ENCODE data around the gene UGT1A6. TPM values are rescaled to one million over a fixed set of nuclear protein-coding genes. Genes with fewer than 3 reads are reported as not detected.
"Not testable (repeated sequence)": the region's sequence is repeated elsewhere in the genome, so short reads cannot be mapped to it uniquely, and the experiment has no call there.

The UGT1A6 gene
- polyA plus RNA-seq, 3 donors, result 3.6 to 6.2 (median 4.5) TPM

DNA sequence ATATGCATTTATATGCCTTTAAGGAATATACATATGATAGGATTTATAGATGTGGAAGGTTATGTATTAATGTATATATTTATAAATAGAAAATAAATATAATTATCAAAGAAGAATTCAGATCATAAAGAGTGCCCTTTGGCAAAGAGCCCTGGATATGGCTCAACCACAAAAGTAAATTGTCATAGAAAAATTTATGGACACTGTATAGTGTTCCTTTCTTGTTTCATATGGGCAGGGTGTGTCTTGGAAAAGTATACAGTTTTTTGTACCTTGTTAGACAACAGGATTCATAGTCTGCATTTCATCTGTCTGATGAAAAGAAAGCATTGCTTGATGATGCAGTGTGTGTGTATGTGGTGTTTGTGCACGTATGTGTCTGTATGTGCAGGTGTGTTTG, 8.1 kb upstream of the UGT1A6 start:
- DNase-seq (ENCODE audit: low read depth in 3 of 3, low spot score in 2 of 3), result no peak

DNA sequence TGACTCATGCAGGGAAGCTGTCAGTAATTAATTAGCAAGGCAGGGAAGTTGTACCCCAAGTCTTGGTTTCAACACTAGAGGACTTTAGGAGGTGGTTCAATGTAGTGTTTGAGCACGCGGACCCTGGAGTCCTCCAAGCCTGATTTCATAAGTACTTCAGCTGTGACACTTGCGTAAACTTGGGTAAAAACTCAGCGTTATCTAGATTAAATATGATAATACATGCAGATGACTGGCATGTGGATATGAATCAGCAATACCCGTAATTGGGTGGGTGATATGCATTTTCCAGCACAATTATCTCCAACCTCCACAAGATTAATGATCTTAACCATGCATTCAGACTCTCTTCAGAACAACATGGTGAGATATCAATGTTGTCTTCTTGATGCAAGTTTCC, 5.8 kb upstream of the UGT1A6 start:
- DNase-seq (ENCODE audit: low read depth in 3 of 3, low spot score in 2 of 3), result no peak

DNA sequence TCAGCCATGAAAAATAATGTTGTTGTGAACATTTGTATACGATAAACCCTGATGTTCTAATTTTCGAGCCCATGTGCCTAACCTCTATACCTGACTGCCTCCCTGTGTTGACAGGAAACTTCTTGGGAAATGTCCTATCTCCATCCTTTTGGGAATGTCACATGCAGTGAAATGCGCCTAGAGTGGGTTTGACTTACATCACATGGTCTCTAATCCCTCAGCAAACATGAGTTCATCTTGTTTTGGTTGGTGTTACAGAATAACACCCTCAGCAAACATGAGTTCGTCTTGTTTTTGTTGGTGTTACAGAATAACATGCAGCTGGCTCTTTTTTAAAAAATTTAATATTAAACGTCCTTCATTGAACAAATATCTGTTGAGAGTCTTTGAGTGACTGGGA, 4.3 kb upstream of the UGT1A6 start:
- DNase-seq (ENCODE audit: low read depth in 3 of 3, low spot score in 2 of 3), result no peak

DNA sequence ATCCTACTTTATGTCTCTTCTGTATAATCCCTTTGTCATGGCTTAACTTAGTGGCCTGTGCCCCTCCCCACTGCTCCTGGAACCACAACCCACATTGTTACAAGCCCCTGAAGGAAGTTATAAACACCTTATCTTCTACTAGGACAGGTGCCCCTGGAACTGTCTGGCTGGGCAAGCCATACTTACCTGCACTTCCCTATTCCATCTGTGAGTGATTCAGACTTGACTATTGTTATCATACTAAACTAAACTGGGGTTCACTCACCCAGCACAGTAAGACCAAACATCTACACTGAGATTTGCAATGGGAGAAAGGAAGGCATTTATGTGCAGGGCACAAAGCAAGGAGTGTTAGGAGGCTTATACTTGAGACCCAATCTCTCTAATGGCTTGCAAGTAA, 3.7 kb upstream of the UGT1A6 start:
- no peak for DNase-seq (ENCODE audit: low read depth in 3 of 3, low spot score in 2 of 3)

DNA sequence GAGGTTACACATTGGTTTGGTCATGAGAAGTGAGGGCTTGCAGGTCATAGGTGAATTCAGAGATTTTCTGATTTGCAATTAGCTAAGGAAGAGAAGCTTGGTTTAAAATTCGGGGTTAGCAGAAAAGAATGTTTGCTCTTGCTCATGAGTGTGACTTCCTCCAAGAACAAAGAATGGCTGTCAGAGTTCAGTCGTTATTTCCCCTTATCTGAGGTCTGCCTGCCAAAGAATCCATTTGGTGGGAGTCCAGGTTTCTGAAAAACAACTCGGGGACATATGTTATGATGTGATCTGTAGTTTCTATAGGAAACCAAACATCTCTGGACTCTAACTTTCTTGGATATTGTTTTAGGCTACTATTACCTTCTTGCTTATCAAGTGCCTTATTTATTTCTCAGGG, 3.2 kb upstream of the UGT1A6 start:
- DNase-seq (ENCODE audit: low read depth in 3 of 3, low spot score in 2 of 3), result no peak

DNA sequence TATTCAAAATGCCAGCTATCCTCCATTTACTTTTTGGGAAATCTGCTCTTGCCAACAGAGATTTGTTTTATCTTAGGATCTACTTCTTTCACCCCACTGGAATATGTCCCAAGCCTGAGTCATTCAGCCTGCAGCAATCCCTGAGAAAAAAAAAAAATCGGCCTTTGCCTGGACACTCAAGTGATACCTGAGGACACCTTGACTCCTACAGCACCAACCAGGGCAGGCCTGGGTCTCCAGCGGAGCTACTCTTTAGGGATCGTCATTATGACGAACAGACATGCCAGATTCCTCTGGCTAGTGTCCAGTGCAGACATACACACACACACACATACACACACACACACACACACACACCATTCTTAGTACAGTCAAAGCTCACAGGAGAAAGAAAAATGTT, 2.2 kb upstream of the UGT1A6 start:
- no peak for DNase-seq (ENCODE audit: low read depth in 3 of 3, low spot score in 2 of 3)

DNA sequence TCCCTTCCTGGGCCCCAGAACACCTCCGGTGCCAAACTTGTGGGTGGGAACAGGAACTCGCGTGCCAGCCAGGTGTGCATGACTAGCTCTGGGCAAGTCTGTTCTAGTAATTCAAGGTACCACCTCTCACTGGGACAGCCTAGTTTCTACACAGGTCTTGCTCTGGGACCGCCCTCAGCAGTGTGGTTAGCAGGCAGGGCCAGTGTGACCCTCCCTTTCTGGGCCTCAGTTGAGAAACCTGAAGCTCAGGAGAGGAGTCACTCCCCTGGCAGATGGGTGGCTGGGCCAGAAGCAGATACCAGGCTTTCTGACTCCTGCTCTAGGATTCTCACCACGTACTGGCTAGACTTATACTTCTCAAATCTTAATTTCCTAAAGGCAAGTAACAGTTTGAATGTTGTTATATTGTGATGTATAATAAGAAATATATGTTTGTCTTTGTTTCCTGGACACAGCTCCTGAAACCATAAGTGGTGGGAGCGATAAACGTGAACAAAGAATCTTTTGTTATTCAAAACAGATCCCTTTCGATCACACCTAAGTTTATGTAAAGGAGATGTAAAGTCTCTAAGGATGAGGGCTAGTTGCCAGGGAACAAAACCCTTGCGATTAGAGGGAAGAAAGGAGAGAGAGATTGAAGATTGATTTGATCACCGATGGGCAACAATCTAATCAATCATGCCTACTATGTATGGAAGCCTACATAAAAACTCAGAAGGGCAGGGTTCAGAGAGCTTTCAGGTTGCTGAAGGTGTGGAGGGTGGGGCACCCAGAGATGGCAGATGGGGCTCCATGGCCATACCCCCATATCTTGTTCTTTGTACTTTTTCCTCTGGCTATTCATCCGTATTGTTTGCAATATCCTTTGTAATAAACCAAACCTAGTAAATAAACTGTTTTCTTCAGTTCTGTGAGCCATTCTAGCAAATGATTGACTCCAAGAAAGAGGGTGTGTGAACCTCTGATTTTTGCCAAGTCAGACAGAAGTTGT, 952 bp upstream of the UGT1A6 start:
- no peak for DNase-seq (ENCODE audit: low read depth in 3 of 3, low spot score in 2 of 3)

DNA sequence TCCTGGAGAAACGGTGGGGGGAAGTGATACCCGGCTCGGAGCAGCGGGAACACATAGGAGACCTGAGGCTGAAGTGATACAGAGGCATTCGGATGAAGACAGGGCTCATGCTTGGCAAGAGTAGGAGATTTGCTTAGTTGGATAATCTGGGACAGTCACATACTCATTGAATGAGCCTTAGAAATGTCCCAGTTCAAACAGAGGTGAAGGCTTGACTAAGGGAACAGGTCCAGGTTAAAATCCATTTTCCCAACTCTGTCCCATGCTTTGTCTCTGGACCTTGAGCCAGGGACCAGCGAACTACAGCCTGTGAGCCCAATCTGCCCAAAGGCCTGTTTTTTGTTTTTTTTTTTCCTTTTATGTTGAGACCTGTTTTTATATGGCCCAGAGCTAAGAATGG, 1.3 kb downstream of the UGT1A6 start:
- DNase-seq (ENCODE audit: low read depth in 3 of 3, low spot score in 2 of 3), result no peak

DNA sequence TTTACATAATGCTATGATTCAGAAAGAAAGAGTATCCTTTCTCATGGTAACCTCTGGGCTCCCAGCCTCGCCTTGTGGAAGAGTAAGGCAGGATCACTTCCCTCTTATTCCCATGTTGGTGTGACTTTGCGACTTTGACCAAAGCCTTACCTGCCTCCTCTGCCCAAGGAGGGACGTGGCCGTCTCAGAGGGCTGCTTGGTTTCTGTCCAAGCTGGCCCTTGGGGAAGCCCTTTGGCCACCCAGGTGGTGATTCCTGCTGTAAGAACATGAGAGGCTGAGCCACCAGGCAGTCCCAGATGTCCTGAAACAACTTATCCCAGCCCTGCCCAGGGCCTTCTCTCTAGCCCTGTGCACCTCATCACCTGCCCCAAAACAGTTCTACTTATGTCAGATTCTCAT, 6.0 kb downstream of the UGT1A6 start:
- no peak for DNase-seq (ENCODE audit: low read depth in 3 of 3, low spot score in 2 of 3)

DNA sequence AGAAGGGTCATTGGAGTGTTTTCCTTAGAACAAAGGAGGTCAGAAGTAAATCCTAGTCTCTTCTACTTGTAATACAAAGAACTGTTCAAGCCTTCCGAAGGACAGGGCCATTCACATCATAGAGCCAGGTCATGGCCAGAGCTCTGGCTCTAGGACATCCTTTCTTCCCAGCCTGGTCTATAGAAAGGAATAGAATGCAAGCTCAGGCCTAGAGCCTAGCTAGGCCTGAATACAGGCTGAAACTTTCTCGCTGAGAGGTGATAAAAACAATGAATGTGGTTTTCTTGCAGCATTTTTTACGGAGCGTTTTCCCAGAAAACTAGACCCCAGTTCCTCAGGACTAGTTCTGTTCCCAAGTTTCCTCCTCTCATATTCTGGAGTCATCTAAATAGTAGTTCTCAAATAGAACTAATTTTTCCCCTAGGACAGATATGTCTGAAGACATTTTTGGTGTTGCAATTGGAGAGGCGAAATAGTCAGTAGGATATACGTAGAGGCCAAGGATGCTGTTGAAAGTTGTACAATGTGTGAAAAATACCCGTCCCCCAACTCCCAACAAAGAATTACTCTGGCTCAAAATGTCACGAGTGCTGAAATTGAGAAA, 6.8 kb downstream of the UGT1A6 start:
- no peak for DNase-seq (ENCODE audit: low read depth in 3 of 3, low spot score in 2 of 3)

DNA sequence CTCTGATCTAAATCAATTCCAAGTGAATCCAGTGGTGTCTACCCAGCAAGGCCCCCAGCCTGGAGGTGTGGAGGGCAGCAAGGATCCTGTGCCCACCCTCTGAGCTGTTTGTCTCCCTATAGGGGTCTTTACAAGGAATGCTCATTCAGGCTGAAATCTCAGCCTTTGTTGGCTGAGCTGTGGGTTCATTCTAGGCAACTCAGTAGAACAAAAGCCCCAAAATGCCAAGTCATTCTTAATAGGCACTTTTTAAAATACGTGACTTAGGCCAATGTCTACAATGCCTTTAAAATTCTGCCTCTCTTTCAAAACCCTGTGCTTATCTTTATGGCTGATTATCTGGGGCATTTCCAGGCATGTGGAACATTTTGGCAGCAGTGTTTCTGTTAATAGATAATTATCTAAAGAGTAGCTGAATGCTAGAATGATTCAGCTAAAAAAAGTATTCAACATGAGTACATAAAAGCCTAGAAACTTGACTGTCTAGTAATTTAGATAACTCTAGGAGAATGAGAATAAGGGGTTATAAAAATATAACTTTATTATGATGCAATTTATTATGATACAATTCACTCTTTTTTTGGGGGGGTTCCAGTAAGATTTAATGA, 7.4 kb downstream of the UGT1A6 start:
- no peak for DNase-seq (ENCODE audit: low read depth in 3 of 3, low spot score in 2 of 3)

DNA sequence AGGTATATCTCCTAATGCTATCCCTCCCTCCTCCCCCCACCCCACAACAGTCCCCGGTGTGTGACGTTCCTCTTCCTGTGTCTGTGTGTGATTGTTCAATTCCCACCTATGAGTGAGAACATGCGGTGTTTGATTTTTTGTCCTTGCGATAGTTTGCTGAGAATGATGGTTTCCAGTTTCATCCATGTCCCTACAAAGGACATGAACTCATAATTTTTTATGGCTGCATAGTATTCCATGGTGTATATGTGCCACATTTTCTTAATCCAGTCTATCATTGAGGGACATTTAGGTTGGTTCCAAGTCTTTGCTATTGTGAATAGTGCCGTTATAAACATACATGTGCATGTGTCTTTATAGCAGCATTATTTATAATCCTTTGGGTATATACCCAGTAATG, 8.2 kb downstream of the UGT1A6 start:
- DNase-seq (ENCODE audit: low read depth in 3 of 3, low spot score in 2 of 3), result not testable (repeated sequence)

DNA sequence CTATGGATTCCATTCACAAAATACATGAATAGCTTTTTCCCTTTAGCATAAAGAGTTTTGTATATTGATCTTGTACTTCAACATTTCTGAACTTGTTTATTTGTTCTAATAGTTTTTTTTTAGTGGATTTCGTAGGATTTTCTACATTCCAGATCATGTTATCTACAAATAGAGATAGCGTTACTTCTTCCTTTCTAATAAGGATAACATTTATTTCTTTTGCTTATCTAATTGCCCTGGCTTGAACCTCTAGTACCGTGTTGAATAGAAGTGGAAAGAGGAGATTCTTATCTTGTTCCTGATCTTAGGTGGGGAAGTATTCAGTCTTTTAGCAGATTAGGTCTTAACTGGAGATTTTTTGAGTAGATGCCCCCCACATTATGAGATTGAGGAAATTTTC, 9.5 kb downstream of the UGT1A6 start:
- no peak for DNase-seq (ENCODE audit: low read depth in 3 of 3, low spot score in 2 of 3)

DNA sequence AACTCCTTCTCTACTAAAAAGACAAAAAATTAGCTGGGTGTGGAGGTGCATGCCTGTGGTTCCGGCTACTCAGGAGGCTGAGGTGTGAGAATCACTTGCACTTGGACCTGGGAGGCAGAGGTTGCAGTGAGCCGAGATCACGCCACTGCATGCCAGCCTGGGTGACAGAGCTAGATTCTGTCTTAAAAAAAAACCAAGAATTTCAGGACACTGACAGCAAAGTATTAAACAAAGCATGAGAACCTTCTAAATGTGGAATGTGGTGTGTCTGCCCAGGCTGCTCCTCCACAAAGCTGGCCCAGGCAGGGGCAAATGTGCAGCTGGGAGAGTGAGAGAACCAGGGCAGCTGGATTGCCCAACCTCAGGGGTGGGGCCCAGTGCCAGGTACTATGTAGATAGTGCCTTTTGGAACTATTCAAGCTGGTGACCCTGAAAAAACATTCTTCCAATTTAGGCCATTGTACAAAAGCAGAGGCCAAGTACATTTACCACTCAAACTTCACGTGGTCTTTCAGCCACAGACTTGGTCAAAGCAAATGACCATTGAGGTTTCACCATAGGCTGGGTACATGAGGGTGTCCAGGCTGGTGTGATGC, 13.3 kb downstream of the UGT1A6 start:
- no peak for DNase-seq (ENCODE audit: low read depth in 3 of 3, low spot score in 2 of 3)

DNA sequence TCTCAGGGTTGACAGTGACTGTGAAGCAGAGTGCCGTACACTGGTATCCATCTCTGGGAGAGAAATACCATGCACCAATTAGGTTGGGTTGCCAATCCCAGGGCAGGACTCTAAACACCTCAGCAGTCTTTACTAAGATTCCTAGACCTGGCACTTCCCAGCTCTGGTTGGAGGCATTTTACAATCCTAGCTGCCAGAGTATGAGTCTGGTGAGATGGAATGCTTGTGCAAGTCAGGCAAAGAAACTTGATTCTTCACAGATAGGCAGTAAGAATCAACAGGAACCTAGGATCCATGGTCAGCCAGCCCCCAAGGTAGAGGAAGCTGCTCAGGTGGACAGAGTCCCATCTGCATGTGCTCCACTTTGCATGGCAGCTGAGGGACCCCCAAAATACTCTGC, 14.0 kb downstream of the UGT1A6 start:
- no peak for DNase-seq (ENCODE audit: low read depth in 3 of 3, low spot score in 2 of 3)

DNA sequence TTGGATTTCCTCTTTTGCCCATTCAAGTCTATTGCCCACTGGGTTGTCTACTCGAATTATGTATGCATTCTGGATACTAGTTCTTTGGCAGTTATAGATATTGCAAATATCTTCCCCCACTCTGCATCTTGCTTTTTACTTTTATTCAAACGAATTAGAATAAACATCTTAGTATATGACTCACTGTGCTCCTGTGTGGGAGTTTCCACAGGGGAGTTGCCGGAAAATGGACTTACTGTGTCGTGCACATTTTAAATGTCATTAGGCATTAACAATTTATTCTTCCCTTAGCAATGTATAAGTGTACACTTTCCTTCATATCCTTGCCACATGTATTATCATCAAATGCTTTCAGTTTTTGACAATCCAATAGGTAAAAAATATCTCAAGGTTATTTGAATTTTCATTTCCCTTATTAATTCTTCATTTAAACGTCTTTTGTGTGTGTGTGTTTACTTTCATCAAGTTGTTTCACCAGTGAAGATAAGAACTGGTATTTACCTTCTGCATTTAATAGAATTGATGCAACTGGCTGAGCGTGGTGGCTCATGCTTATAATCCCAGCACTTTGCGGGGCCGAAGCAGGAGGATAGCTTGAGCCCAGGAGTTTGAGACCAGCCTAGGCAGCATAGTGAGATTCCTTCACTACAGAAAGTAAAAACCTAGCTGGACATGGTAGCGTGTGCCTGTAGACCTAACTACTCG, 15.4 kb downstream of the UGT1A6 start:
- DNase-seq (ENCODE audit: low read depth in 3 of 3, low spot score in 2 of 3), result no peak

DNA sequence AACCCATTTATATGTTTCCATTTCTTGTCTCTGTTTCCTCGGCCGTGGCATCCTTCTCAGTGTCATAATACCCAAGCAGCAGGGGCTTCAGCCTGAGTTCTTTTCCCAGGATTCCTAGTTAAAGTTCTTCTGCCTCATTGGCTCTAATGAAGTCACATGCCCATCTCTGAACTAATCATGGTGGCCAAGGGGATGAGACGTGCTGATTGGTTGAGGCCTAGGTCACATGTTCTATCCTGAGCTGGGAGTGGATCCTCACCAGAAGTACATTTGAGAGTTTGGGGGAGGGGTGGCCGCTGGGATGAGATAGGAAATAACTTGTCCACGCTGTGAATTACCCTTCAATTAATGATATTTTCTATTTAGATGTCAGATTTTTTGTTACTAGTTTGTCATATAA, 16.3 kb downstream of the UGT1A6 start:
- DNase-seq (ENCODE audit: low read depth in 3 of 3, low spot score in 2 of 3), result no peak

DNA sequence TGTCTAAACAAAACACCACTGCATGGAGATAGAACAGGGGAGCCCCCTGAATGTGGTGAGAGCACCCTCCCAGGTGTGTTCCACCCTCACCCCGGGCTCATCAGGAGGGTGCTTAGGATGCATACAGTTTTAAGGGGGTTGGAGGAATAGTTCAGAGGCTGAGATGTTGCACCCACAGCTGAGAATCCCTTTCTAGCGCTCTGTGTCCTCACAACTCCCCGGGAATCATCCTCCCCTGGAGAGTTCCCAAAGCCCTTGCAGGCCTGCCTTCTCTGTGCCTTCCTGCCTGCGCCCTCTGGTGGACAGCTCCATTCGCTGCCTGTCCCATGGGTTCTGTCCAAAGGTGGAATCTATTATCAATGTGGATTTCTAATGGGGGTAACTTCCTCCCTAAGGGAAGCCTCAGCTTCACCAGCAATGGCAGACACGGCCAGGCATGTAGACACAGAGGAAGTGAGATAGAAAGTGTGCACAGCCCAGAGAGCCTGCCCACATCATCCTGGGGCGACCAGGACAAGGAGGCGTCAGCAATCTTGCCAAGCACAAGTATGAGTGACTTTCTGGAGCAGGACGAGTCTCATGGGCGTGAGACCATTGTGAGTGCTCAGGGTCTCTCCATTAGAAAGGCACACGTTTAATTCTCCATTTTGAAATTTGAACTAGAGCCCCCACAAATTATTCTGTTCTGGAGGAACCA, 18.8 kb downstream of the UGT1A6 start:
- DNase-seq (ENCODE audit: low read depth in 3 of 3, low spot score in 2 of 3), result peak; percentile 31 to 55 (median 55)

DNA sequence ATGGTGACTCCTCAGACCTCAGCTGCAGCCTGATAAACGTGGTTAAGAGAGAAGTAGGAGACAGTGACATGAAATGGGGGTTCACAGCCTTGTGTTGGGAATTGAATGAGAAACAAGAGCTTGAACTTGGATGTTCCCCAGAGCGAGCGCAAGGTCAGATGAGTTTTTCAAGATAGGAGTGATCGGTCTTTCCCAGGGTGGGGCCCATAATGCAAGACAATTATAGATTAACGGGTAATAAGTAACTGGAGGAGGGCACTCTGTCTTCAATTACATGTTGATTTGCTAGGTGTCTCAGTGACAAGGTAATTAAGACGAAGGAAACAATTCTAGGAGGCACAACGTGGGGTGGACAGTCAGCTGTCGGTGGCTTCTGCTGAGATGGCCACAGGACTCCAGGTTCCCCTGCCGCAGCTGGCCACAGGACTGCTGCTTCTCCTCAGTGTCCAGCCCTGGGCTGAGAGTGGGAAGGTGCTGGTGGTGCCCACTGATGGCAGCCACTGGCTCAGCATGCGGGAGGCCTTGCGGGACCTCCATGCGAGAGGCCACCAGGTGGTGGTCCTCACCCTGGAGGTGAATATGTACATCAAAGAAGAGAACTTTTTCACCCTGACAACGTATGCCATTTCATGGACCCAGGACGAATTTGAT, 20.0 kb downstream of the UGT1A6 start, which contains the start of gene UGT1A5:
Gene UGT1A5, plus strand, starts transcription at position 297 of the 651 bp plus-strand sequence. Its CDS starts 85 bp downstream, at position 382.
- DNase-seq (ENCODE audit: low read depth in 3 of 3, low spot score in 2 of 3), result no peak

DNA sequence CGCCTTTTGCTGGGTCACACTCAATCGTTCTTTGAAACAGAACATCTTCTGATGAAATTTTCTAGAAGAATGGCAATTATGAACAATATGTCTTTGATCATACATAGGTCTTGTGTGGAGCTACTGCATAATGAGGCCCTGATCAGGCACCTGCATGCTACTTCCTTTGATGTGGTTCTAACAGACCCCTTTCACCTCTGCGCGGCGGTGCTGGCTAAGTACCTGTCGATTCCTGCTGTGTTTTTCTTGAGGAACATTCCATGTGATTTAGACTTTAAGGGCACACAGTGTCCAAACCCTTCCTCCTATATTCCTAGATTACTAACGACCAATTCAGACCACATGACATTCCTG, 20.5 kb downstream of the UGT1A6 start:
- no peak for DNase-seq (ENCODE audit: low read depth in 3 of 3, low spot score in 2 of 3)
